Ramos (cell line): Measurements from ENCODE around the gene GBF1.

Experiments used
- in situ Hi-C: fragments of 300-500 bp; cut with MboI; formaldehyde crosslinking; loops from one replicate; pipeline ENCODE4 v1.14.3; 2022; ENCODE audit warnings: low sequenced_read_pairs; ENCODE audit not compliant: unreplicated experiment

The GBF1 gene

GRCh38 chr10:102400598-102401341 is 155.4 kb downstream of the GBF1 start:
- in situ Hi-C loops: no loop called here

GRCh38 chr10:102401342-102401654 is 156.0 kb downstream of the GBF1 start:
- in situ Hi-C loops: no loop called here

DNA sequence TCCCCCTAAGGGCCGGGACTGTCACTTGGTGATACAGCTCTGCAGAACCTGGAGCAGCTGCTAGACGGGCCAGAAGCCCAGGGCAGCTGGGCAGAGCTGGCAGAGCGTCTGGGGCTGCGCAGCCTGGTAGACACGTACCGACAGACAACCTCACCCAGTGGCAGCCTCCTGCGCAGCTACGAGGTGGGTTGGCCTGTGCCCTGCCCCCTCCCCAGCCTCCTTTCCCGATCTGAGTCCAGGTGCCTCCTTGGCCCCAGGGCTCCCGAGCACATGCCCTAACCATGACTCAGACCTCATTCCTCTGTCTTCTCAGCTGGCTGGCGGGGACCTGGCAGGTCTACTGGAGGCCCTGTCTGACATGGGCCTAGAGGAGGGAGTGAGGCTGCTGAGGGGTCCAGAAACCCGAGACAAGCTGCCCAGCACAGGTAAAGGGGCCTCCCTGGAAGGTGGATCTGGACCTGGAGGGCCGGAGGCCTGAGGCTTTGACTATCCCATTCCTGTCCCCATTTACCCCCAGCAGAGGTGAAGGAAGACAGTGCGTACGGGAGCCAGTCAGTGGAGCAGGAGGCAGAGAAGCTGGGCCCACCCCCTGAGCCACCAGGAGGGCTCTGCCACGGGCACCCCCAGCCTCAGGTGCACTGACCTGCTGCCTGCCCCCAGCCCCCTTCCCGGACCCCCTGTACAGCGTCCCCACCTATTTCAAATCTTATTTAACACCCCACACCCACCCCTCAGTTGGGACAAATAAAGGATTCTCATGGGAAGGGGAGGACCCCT is 156.6 kb downstream of the GBF1 start:
- in situ Hi-C loops: no loop called here

DNA sequence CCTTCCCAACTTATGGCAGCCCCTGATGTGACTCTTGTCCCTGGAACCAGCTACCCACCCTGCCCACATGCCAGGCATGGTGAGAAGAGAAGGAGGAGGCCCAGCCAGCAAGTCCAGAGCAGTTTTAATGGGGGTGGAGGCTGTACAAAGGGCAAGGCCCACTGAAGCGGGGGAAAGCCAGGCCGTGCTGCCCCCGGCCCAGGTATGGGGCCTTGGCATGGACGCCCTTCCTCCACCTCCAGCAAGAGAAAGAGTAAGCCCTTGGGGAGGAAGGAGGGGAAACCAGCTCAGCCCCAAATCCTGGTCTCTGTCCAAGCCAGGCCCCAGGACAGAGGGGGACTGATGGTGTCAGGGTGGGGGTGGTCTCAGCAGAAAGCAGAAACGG is 157.2 kb downstream of the GBF1 start:
- in situ Hi-C loops: no loop called here

DNA sequence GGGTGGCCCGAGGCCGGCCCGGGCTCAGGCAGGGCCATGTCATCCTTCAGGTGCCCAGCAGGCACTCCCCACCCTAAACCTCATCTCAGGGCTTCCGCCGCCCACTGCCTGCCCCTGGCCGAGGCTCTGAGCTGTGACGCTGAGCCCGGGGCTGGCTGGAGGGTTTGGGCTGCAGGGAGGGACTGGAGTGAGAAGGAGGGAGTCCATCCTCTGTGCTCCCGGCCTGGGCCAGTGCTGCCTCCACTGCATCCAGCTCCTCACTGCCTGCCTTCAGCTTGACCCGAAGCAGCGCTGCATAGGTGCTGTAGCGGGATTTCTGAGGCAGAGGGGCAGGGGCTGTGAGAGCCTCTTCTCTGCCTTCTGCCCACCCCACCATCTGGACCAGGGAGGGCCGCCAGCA is 157.8 kb downstream of the GBF1 start:
- in situ Hi-C loops: no loop called here

DNA sequence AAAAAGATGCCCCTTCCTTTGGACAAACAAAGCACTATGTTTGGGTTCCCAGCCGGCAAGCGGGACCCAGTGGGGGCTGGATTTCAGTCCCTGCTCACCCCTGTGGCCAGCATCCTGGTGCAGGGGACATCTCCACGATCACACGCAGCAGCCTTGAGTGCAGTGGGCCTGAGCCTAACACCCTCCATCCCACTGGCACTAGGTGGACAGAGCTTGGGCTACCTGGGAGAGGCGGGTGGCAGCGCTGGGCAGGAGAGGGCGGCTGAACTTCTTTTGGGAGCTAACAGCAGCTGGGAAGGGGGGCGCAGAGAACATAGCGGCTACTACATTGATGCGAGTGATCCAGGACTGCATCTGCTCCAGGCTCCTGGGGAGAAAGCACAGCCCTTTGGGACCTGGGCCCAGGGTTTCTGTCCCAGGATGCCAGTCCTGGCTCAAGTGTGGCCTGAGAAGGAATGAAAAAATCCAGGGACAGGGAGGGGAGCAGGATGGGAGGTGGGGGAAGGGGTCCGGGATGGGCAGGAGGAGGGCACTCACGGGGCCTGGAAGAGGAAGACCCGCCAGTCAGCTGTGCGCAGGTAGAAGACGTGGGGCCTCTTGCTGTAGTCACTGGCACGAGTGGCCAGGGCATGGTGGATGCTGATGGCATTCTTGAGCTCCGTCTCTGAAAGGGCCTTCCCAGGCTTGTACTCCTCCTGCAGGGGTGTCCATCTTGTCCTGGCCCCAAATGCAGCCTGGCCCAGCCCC is 159.2 kb downstream of the GBF1 start:
- in situ Hi-C loops: no loop called here

DNA sequence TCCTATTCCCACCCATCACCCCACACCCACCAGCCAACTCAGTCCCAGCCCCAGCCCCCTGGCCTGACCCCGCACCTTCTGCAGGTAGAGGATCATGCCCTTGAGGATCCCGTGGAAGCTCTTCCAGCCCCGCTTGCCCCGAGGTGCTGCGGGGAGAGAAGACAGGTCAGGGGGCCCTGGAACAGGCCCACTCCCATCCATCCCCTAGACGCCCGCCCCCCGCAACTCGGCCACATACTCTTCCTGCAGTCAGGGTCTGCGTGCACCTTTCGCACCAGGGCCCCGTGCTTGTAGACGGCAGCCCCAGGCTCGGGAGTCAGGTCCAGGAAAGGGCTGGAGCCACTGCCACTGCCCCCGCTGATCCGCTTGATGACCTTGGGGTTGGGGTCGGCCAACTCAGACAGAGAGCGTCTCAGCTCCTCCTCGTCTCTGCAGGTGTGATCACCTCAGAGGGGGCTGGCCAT is 159.8 kb downstream of the GBF1 start:
- in situ Hi-C loops: no loop called here

DNA sequence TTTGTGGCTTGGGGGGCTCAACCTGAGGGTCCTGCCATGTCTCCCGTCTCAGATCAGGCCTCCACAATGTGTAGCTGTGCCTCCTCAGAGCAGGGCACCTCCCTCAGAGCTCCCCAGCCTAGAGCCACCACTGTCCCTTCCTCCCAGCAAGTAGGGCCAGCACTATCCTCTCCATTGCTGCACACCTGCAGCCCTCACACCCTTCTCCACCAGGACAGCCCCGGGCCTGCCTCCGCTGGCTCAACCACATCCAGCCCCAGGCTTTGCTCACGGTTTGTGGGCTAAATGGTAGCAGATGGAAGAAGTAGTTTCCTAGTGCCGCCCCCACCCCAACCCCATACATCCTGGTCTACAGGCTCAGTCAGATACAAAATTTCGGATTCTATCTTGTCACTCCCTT is 160.3 kb downstream of the GBF1 start:
- in situ Hi-C loops: no loop called here

DNA sequence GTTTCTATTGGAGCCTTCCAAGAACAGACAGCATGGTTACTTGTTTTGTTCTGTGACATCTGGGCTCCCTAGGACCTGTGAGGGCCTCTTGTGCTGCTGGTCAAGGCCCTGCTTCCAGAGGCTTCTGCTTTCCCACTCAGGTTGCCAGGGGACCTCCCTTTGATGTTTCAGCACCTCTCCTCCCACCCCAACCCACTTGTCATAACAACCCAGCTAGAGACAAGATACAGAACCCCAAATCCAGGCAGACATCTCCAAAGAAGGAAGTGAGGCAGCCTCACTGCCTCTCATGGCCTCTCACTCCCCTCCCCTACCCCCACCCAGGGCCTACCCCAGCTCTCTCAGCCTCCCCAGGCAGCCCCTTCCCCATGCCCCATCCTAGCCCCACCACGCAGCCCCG is 161.5 kb downstream of the GBF1 start:
- in situ Hi-C loops: no loop called here

- in situ Hi-C loops: no loop called here
Observed at GRCh38 chr10:102407425-102408130, 162.2 kb downstream of the GBF1 start.

DNA sequence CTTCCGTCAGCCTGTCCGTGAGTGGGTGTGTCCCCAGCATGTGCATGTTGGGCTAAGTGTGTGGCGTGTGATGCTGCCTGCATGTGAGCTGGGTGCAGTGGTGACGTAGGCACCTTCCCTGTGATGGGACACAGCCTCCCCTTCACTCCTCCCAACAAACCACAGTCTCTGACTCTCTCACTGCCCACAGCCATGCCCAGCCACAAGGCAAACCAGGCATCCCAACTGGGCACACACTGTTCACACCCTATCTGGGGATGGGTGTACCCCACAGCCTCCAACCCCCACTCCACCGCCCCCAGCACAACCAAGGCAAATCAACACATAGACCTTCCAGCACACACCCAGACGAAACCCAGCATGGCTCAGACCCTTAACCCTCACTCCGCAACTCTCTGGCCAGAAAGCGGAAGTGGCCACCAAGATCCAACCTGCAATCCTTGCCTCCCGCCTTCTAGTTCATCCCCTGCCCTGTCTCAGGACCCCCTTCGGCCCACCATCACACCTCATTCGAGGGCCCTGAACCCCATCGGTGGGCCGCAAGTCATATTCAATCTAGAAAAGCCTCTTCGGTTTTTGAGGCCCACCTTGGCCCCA is 162.9 kb downstream of the GBF1 start:
- in situ Hi-C loops: no loop called here

DNA sequence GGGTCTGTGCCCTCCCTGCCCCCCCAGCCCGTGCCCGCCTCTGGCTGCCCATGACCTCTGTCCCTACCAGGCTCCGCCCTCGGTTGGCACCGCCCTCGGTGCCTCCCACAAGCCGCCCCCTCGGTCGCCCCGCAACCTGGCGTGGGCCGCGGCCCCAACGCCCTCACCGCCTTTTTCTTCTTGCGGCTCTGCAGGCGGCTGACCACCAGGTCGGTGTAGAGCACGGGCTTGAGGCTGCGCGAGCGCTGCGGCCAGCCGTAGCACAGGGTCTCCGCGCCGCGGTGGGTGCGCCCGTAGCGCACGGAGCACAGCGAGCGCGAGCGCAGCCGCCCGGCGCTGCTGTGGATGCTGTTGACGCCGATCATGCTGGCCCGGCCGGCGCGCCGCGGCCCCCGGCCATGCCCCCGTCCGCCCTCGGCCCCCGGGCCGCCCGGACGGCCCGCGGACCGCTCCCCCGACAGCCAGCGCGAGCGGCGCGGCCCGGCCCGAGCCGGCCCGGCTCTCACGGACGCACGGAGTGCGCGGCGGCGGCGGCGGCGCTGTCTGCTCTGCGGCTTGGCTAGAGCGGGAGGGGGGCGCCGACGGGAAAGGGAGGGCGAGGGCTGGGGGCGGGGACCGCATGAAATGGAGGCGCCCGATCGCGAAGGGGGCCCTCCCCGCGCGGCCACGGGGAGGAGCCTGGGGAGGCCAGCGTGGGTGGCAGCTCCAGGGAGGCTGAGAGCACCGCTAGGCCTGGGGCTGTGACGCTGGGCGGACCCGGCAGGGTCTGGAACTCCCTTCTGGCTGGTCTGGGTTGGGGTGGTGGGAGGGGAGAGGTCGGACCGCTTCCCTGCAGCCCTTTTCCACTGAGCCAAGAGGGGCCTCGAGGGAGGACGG is 163.6 kb downstream of the GBF1 start:
- in situ Hi-C loops: no loop called here

GRCh38 chr10:102409604-102410428 is 164.5 kb downstream of the GBF1 start:
- in situ Hi-C loops: no loop called here

- in situ Hi-C loops: no loop called here
Observed at GRCh38 chr10:102410429-102411073, 165.2 kb downstream of the GBF1 start.

DNA sequence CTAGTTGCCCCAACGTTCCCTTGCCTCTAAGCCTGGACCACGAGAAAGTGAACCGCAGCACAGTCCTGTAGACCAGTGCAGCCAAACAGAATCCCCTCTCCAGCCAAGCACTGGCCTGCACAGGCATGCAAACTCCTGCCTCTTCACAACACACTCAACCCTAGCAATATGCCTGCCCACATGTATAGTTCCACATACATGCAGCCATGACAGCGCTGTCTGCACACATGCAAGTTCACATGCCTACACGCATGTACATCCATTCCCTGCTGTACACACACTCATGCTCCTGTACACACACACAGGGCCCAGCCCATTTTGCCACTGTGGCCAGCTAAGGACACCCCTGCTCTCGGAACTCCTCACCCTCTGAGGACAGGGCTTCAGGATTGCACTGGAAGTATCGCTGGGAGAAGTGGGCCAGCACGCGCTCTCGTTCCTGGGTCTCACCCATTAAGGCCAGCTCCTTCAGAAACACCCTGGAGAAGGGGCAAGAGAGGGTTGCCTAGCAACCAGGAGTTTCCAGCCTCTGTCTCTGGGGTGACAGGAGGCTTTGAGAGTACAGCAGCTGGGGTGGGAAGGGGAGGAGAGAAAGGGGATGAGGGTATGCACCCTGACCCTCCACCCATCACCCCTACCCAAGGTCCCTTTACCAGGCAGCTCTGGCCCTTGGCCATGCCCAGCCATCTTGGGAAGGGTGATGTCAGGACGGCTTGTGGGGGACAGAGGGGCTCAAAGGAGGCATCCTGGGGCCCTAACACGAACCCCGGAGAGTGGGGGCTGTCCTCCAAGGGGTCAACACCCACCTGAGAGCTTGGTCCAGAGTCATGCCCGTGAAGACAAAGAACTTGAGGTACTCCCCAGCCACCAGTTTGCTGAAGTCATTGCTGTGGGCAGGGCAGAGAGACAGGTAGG is 166.3 kb downstream of the GBF1 start:
- in situ Hi-C loops: no loop called here

DNA sequence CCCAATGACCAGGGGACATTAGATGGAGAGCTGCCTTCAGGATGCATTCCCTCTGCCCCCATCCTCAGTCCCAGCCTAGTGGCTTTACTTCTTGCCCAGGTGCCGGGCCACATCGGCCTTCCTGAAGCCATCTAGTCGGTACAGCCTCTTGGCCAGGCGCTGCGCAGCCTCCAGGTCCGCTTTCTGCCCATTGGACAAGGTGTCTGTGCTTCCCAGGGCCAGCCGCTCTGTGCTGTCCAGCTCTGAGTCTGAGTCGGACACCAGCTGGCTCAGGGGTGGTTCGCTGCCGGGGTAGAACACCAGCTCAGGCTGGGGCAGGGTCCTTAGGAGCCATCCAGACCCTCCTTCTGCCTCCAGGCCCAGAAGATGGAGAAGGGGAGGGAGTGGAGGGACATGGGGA is 167.0 kb downstream of the GBF1 start:
- in situ Hi-C loops: no loop called here
